ENCODE results near the gene ZFP36L1.

- TF ChIP-seq RAD21 (IDR thresholded peaks at IDR 0.05; ENCODE audit: low read depth), result no peak
- TF ChIP-seq, protein P1, sequence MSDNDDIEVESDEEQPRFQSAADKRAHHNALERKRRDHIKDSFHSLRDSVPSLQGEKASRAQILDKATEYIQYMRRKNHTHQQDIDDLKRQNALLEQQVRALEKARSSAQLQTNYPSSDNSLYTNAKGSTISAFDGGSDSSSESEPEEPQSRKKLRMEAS (IDR thresholded peaks at IDR 0.05), result no peak
- TF ChIP-seq POLR2A (IDR thresholded peaks at IDR 0.05; ENCODE audit: borderline replicate concordance, extremely low read depth, insufficient read depth, insufficient read length), result no peak
- no peak for TF ChIP-seq EZH2 (IDR thresholded peaks at IDR 0.05)
- TF ChIP-seq, protein P2, sequence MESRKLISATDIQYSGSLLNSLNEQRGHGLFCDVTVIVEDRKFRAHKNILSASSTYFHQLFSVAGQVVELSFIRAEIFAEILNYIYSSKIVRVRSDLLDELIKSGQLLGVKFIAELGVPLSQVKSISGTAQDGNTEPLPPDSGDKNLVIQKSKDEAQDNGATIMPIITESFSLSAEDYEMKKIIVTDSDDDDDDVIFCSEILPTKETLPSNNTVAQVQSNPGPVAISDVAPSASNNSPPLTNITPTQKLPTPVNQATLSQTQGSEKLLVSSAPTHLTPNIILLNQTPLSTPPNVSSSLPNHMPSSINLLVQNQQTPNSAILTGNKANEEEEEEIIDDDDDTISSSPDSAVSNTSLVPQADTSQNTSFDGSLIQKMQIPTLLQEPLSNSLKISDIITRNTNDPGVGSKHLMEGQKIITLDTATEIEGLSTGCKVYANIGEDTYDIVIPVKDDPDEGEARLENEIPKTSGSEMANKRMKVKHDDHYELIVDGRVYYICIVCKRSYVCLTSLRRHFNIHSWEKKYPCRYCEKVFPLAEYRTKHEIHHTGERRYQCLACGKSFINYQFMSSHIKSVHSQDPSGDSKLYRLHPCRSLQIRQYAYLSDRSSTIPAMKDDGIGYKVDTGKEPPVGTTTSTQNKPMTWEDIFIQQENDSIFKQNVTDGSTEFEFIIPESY (IDR thresholded peaks at IDR 0.05; ENCODE audit: extremely low read depth, insufficient replicate concordance, low read length), result no peak
- TF ChIP-seq POLR2AphosphoS5 (IDR thresholded peaks at IDR 0.05; ENCODE audit: low read depth, low read length), result no peak
- no peak for TF ChIP-seq ZNF274 (IDR thresholded peaks at IDR 0.05; ENCODE audit: low read depth, low read length)
- TF ChIP-seq, protein P3, sequence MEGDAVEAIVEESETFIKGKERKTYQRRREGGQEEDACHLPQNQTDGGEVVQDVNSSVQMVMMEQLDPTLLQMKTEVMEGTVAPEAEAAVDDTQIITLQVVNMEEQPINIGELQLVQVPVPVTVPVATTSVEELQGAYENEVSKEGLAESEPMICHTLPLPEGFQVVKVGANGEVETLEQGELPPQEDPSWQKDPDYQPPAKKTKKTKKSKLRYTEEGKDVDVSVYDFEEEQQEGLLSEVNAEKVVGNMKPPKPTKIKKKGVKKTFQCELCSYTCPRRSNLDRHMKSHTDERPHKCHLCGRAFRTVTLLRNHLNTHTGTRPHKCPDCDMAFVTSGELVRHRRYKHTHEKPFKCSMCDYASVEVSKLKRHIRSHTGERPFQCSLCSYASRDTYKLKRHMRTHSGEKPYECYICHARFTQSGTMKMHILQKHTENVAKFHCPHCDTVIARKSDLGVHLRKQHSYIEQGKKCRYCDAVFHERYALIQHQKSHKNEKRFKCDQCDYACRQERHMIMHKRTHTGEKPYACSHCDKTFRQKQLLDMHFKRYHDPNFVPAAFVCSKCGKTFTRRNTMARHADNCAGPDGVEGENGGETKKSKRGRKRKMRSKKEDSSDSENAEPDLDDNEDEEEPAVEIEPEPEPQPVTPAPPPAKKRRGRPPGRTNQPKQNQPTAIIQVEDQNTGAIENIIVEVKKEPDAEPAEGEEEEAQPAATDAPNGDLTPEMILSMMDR (IDR thresholded peaks at IDR 0.05 in 2 of 3, conservative IDR thresholded peaks at IDR 0.05 in 1 of 3; ENCODE audit: borderline replicate concordance in 1 of 3, insufficient read depth in 1 of 3, low read depth in 2 of 3, low read length in 2 of 3), result no peak
- no peak for TF ChIP-seq ELF1 (IDR thresholded peaks at IDR 0.05; ENCODE audit: borderline replicate concordance, low read depth)
- no peak for TF ChIP-seq SP1 (IDR thresholded peaks at IDR 0.05; ENCODE audit: low read depth)
- TF ChIP-seq, protein P4, sequence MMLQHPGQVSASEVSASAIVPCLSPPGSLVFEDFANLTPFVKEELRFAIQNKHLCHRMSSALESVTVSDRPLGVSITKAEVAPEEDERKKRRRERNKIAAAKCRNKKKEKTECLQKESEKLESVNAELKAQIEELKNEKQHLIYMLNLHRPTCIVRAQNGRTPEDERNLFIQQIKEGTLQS (IDR thresholded peaks at IDR 0.05), result no peak
Observed at GRCh38 chr14:68740788-68741476, 51.9 kb downstream of the ZFP36L1 start.
